ENCODE results near the gene METTL22. TPM values are rescaled to one million over a fixed set of nuclear protein-coding genes. Genes with fewer than 3 reads are reported as not detected.
A peak's percentile ranks its signal among the peaks of the same experiment; 100 is the strongest.

Gene METTL22
- total RNA-seq, 2 donors from 2014 or later, result 25.4 to 35.7 TPM

- DNase-seq, result no peak
- intact Hi-C loops (cut with DNase I, micrococcal nuclease), result no loop called here
- ATAC-seq, result peak; percentile 37
Observed at GRCh38 chr16:8589057-8589899, 32.2 kb upstream of the METTL22 start.

- no peak for ATAC-seq
- DNase-seq, result no peak
- intact Hi-C loops (cut with DNase I, micrococcal nuclease), result no loop called here
Observed at GRCh38 chr16:8589900-8590688, 31.4 kb upstream of the METTL22 start, which contains the start of gene TMEM114. TSS of gene TMEM114 (minus strand) at chr16:8590511. CDS start at chr16:8589838, 673 bp downstream.

GRCh38 chr16:8590811-8591210 lies 30.7 kb upstream of the METTL22 start:
- intact Hi-C loops (cut with DNase I, micrococcal nuclease), result no loop called here
- no peak for ATAC-seq
- no peak for DNase-seq

DNA sequence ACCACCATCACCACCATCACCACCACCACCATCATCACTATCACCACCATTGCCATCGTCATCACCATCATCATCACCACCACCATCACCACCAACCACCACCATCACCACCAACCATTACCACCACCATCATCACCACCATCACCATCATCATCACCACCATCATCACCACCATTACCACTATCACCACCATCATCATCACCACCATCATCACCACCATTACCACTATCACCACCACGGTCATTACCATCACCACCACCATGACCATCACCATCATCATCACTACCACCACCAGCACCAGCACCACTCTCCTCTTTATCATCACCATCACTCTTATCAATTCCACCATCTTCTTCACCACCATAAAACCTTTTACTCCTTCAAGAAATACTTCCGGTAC lies 30.0 kb upstream of the METTL22 start:
- ATAC-seq (no peak), DNase-seq (no peak)
- intact Hi-C loops (cut with DNase I, micrococcal nuclease), result no loop called here

- no peak for ATAC-seq
- no peak for DNase-seq
- intact Hi-C loops (cut with DNase I, micrococcal nuclease), result no loop called here
Observed at GRCh38 chr16:8594149-8594666, 27.3 kb upstream of the METTL22 start.

GRCh38 chr16:8595783-8596182 lies 25.7 kb upstream of the METTL22 start:
- DNase-seq (no peak), ATAC-seq (no peak)
- intact Hi-C loops (cut with DNase I, micrococcal nuclease), result no loop called here

DNA sequence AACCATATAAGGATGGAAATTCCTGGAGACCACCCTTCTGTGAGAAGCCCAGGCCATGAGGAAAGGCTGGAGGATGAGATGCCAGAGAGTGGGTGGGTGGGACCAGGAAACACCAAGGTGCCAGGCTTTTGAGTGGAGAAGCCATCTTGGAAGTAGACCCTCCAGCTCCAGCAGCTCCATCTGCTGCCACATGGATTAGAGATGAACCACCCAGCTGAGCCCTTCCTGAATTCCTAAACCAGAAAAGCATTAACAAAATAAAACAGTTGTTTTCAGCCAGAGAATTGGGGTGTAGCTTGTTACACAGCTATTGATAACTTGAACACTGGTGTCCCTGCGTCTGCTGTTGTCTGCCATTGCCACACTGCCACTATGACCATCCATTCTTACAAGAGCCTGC lies 24.9 kb upstream of the METTL22 start:
- ATAC-seq (no peak), DNase-seq (no peak)
- intact Hi-C loops (cut with DNase I, micrococcal nuclease), result no loop called here

- DNase-seq (no peak), ATAC-seq (no peak)
- intact Hi-C loops (cut with DNase I, micrococcal nuclease), result no loop called here
Observed at GRCh38 chr16:8600144-8600775, 21.2 kb upstream of the METTL22 start.

GRCh38 chr16:8605554-8605953 lies 15.9 kb upstream of the METTL22 start:
- ATAC-seq (no peak), DNase-seq (no peak)
- intact Hi-C loops (cut with DNase I, micrococcal nuclease), result no loop called here

DNA sequence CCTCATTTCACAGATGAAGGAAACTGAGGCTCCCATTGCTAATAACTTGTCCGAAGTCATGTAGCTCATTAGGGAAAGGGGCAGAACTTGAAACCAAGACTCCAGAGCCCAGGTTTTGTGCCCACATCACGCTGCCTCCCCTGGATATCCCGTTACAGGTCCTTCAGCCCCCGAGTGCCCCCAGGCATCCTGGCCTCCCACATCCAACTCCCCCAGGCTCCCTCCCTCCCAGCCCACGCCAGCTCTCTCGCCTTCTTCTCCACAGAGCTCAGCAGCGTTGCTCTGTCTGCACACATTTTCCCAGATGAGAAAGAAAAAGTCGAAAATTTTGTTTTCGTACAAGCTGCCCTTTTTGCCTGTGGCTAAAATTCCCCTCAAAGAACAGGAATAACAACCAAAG lies 14.3 kb upstream of the METTL22 start:
- DNase-seq (no peak), ATAC-seq (no peak)
- intact Hi-C loops (cut with DNase I, micrococcal nuclease), result no loop called here

DNA sequence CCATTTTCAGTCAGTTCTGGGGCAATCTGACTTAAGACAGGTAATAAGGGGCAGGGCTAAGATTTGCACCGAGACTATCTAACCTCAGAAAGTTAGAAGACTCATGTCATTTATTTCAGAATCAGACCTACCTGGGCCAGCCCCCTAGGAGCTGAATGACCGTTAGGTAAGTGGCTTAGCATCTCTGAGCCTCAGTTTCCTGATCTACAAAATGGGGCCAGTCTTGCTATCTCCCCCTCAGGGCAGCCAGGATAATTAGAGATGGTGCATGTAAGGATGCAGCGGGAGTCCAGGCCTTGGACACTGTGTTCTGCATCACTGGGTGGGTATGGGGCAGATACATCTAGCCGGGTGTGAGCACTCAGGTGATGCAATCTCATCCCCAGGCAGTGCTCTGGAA lies 10.4 kb upstream of the METTL22 start:
- DNase-seq, result no peak
- intact Hi-C loops (cut with DNase I, micrococcal nuclease), result no loop called here
- no peak for ATAC-seq

DNA sequence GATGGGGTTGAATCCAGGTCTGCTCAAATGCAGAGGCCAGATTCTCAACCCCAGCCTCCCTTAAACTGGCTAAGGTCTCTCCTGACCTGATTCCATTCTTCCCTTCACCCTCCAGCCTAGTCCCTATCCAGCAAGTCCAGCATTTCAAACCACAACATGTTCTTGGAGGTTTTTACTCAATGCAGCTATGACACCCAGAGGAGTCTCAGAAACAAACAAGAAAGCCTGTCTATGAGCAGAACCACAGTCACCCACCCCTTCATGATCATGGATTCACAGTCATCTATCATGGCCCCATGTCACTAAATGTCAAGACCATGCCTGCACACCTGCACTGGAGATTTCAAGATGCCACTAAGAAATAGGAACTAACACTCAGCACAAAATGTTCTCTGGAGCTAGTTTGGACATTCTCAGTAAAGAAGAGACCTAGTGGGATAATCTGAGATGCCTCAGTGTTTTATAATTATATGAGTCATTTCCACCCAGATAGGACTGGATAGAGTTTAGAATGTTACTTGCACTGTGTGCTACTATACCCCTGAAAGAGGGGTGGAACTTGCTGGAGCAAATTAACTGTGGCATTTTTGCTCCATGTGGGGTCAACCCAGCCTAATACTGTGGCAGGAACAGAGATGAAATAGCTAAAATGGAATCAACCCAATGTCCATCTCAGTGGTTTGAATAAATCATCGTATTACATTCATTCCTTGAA lies 9.5 kb upstream of the METTL22 start:
- DNase-seq, result no peak
- ATAC-seq, result no peak
- intact Hi-C loops (cut with DNase I, micrococcal nuclease), result no loop called here

GRCh38 chr16:8614435-8615029 lies 7.0 kb upstream of the METTL22 start:
- intact Hi-C loops (cut with DNase I, micrococcal nuclease), result no loop called here
- DNase-seq, result no peak
- ATAC-seq, result no peak

DNA sequence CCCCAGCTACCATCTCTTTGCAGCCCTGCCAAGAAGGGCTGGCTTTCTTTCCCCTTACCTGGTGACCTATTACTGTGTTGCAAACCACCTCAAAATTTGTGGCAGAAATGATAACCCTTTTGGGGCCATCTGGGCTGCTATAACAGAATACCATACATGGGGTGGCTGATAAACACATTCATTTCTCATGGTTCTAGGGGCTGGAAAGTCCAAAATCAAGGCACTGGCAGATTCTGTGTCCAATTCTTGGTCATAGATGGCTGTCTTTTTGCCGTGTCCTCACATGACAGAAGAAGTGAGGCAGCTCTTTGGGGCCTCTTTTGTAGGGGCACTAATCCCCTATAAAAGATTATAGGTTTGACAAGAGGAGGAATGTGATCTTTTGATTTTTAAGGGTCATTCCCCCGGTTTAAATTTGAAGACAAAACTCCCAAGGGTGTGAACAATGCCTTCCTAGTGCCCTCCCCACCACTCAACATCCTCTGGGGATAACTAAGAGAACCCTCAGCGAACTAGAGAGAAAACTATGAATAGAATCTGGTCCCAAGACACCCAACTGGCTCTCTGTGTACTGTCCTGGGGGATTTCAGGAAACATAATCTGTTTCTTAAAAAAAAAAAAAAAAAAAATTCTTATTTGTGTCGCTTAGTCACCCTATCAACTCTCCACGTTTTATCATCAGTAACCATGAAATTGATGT lies 1.7 kb upstream of the METTL22 start:
- ATAC-seq, result no peak
- intact Hi-C loops (cut with DNase I, micrococcal nuclease), result no loop called here

DNA sequence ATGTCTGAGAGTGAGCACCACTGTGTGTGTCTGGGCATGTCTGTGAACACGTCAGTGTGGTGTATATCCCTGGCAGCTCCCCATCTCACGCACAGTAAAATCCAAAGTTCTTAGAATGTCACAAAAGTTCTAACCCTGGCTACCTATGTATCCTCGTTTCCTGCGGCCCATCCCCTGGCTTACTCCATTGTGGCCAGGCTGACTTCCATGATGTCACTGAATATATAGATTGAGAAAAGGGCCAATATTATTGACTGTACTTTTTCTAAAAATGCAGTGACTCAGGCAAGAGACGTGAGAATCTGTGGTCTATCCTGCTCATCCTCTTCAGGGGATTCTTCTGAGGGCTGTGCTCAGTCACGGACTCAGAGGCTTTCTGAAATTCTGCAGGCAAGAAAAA lies 963 bp upstream of the METTL22 start:
- ATAC-seq (no peak), DNase-seq (no peak)
- intact Hi-C loops (cut with DNase I, micrococcal nuclease), result no loop called here

More for the DNA sequence above, 1.7 kb upstream of the METTL22 start:
- no peak for DNase-seq

DNA sequence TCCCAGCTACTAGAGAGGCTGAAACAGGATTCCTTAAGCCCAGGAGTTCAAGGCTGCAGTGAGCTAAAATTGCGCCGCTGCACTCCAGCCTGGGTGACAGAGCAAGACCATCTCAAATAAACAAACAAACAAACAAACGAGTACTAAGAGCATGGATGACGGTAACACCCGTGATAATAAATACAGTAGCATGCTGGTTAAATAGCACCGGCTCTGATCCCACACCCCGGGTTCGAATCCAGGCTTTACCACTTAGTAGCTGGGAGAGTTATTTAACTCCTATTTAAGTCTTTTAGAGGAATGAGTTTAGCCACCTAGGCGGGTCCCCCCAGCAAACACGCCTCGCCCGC lies 301 bp upstream of the METTL22 start:
- no peak for ATAC-seq
- intact Hi-C loops (cut with DNase I, micrococcal nuclease), result no loop called here
- no peak for DNase-seq

GRCh38 chr16:8622315-8622656 lies 788 bp downstream of the METTL22 start:
- ATAC-seq (peak; percentile 37), DNase-seq (no peak)
- intact Hi-C loops (cut with DNase I, micrococcal nuclease), result no loop called here

GRCh38 chr16:8623634-8624033 lies 2.1 kb downstream of the METTL22 start:
- intact Hi-C loops (cut with DNase I, micrococcal nuclease), result no loop called here
- DNase-seq (no peak), ATAC-seq (no peak)

Measured in left colon (tissue), 2 donors.